HEK293 (cell line): ENCODE measurements around the gene CADM1.

Experiments
- CTCF ChIP-seq: fragments of 450-650 bp; formaldehyde crosslinking; IDR thresholded peaks from 2 replicates; pipeline ENCODE4 v1.5.1; 2016; ENCODE audit warnings: missing biosample characterization, missing genetic modification characterization
- HOXC10 ChIP-seq: sonication (generic); formaldehyde crosslinking; IDR thresholded peaks from 2 replicates; pipeline ENCODE4 v1.8.1; 2023; ENCODE audit warnings: mild to moderate bottlenecking, missing genetic modification reagents
- HOXD13 ChIP-seq: sonication (generic); formaldehyde crosslinking; IDR thresholded peaks from 2 replicates; pipeline ENCODE4 v1.8.0; 2022; ENCODE audit warnings: missing genetic modification reagents, borderline replicate concordance
- TCF7L2 ChIP-seq: IDR thresholded peaks from 2 replicates; pipeline ENCODE4 v1.6.1; 2011; ENCODE audit warnings: low read depth, mild to moderate bottlenecking, inconsistent platforms, low read length, moderate library complexity, borderline replicate concordance
- ZNF121 ChIP-seq: fragments of 450-650 bp; formaldehyde crosslinking; IDR thresholded peaks from 2 replicates; pipeline ENCODE4 v1.5.1; 2016; ENCODE audit warnings: missing biosample characterization, missing genetic modification characterization
- ZNF311 ChIP-seq: fragments of 450-650 bp; formaldehyde crosslinking; IDR thresholded peaks from 2 replicates; pipeline ENCODE4 v1.5.1; 2017; ENCODE audit warnings: missing biosample characterization, missing genetic modification characterization, borderline replicate concordance

- TF ChIP-seq CTCF: no peak
- no peak for TF ChIP-seq ZNF311 (tag by site-specific recombination)
- no peak for TF ChIP-seq TCF7L2
- TF ChIP-seq HOXC10 (CRISPR knock-in tag): no peak
- no peak for TF ChIP-seq HOXD13
- no peak for TF ChIP-seq ZNF121 (tag by site-specific recombination)
Measured at GRCh38 chr11:115444542-115444941, 59.7 kb downstream of the CADM1 start.
